HepG2 (cell line): Measurements from ENCODE around the gene PWWP2A. TPM values are rescaled to one million over a fixed set of nuclear protein-coding genes. Genes with fewer than 3 reads are reported as not detected.

Experiments
- JDP2 ChIP-seq: sonication (generic); formaldehyde crosslinking; IDR thresholded peaks from 2 replicates; pipeline ENCODE4 v1.8.1; 2022; ENCODE audit warnings: missing genetic modification reagents, borderline replicate concordance
- MED8 ChIP-seq: sonication (generic); formaldehyde crosslinking; IDR thresholded peaks from 2 replicates; pipeline ENCODE4 v1.8.1; 2023; ENCODE audit warnings: mild to moderate bottlenecking, missing genetic modification reagents; ENCODE audit not compliant: insufficient replicate concordance
- MEIS2 ChIP-seq: sonication (generic); formaldehyde crosslinking; IDR thresholded peaks from 2 replicates; pipeline ENCODE4 v1.9.0; 2021; ENCODE audit warnings: mild to moderate bottlenecking, missing genetic modification reagents
- MIER3 ChIP-seq: IDR thresholded peaks from 2 replicates; pipeline ENCODE4 v1.6.1; 2016; ENCODE audit warnings: missing compliant biosample characterization, borderline replicate concordance
- MYNN ChIP-seq: sonication (generic); formaldehyde crosslinking; IDR thresholded peaks from 2 replicates; pipeline ENCODE4 v1.4.0; 2020; ENCODE audit warnings: mild to moderate bottlenecking, low read depth, missing genetic modification reagents
- RARG ChIP-seq: sonication (generic); formaldehyde crosslinking; IDR thresholded peaks from 2 replicates; pipeline ENCODE4 v1.4.0; 2020; ENCODE audit warnings: low read depth, mild to moderate bottlenecking, missing genetic modification reagents
- SMAD9 ChIP-seq: sonication (generic); formaldehyde crosslinking; IDR thresholded peaks from 2 replicates; pipeline ENCODE4 v1.5.1; 2020; ENCODE audit warnings: mild to moderate bottlenecking, missing genetic modification reagents
- SNAPC2 ChIP-seq: sonication (generic); formaldehyde crosslinking; IDR thresholded peaks from 2 replicates; pipeline ENCODE4 v1.8.1; 2022; ENCODE audit warnings: mild to moderate bottlenecking, missing genetic modification reagents
- SRSF9 ChIP-seq: fragments of 200-400 bp; formaldehyde crosslinking; IDR thresholded peaks from 2 replicates; pipeline ENCODE4 v1.6.1; 2018; ENCODE audit warnings: borderline replicate concordance, mild to moderate bottlenecking, low read depth, low read length; ENCODE audit not compliant: insufficient read depth, poor library complexity, severe bottlenecking
- TRIM22 ChIP-seq: fragments of 450-650 bp; IDR thresholded peaks from 2 replicates; pipeline ENCODE4 v1.6.1; 2017
- ZNF3 ChIP-seq: IDR thresholded peaks from 2 replicates; pipeline ENCODE4 v1.7.0; 2017; ENCODE audit warnings: inconsistent platforms
- ZNF451 ChIP-seq: sonication (generic); formaldehyde crosslinking; IDR thresholded peaks from 2 replicates; pipeline ENCODE4 v1.5.0; 2020; ENCODE audit warnings: mild to moderate bottlenecking, missing genetic modification reagents
- ZNF547 ChIP-seq: sonication (generic); formaldehyde crosslinking; IDR thresholded peaks from 2 replicates; pipeline ENCODE4 v1.5.1; 2020; ENCODE audit warnings: mild to moderate bottlenecking, missing genetic modification reagents
- ZNF605 ChIP-seq: sonication (generic); formaldehyde crosslinking; IDR thresholded peaks from 2 replicates; pipeline ENCODE4 v1.8.0; 2022; ENCODE audit warnings: mild to moderate bottlenecking, missing genetic modification reagents
- polyA plus RNA-seq, 8 experiments: library from polyadenylated mRNA; depleted of rRNA in 3 of 8; stranded (reverse) in 7 of 8; unstranded in 1 of 8; fragments of >200 nt; fragmentation: Illumina TruSeq in 4 of 8; extraction: Trizol in 4 of 8; gene quantifications; 2 replicates each; pipeline versions ENCODE4 v1.2.1 to v1.2.3, GENCODE V29; 2011 to 2016; ENCODE audit warnings: low read depth in 4 of 8, missing spikeins in 1 of 8, mixed read lengths in 1 of 8; ENCODE audit not compliant: insufficient read depth in 1 of 8
- total RNA-seq, 5 experiments: library from RNA; depleted of rRNA; stranded (reverse); fragments of >200 nt; fragmentation: Illumina TruSeq; extraction: Trizol; gene quantifications; 2 replicates each; pipeline ENCODE4 v1.2.3, GENCODE V29; 2016; ENCODE audit warnings: low read depth in 1 of 5
- TF ChIP-seq, protein P1 (sequence below): sonication (generic); formaldehyde crosslinking; IDR thresholded peaks from 2 replicates; pipeline ENCODE4 v1.4.0; 2020; ENCODE audit warnings: mild to moderate bottlenecking, missing genetic modification reagents
- TF ChIP-seq, protein P2 (sequence below): sonication (generic); formaldehyde crosslinking; IDR thresholded peaks from 2 replicates; pipeline ENCODE4 v1.4.0; 2020; ENCODE audit warnings: missing genetic modification reagents, borderline replicate concordance
- TF ChIP-seq, protein P3 (sequence below): sonication (generic); formaldehyde crosslinking; IDR thresholded peaks from 2 replicates; pipeline ENCODE4 v1.8.1; 2023; ENCODE audit warnings: mild to moderate bottlenecking, missing genetic modification reagents

Gene PWWP2A
- total and polyA plus RNA-seq, 2 of the 13 experiments (the other 11 are each of a cell fraction or from before 2014, with no cell fraction given): 7.3 to 16.9 TPM

DNA sequence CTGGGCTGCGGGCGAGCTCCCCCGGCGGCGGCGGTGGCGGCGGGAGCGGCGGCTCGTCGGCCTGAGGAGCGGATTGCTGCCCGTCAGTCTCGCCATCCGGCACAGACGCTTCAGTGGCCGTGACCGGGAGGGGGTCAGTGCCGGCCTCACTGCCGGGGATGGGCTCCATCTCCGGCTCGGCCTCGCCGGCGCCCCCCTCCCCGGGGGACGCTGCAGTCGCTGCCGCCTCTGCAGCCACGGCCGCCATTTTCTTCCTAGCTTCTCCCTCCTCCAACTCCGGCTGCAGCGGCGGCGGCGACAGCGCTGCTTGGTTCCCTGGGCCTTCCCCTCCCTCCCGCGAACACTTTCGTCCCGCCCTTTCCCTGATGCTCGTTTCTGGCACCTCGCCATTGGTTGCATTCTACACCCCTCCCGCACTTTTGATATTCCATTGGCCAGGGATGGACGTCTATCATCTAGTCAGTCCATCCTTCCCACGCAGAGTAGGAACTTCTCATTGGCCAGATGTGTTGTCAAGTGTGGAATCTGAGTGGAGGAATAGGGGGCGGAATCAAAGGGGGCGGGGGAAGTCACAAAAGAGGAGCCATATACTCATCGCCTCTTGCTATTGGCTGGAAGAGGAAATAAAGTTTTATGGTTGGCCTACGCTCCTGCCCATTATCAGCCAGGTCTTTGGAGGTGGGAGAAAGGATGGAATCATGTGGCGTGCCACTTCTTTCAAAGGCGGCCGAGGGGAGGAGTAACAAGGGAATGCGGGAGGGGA is at the start of gene PWWP2A (continued):
- TF ChIP-seq, protein P1, sequence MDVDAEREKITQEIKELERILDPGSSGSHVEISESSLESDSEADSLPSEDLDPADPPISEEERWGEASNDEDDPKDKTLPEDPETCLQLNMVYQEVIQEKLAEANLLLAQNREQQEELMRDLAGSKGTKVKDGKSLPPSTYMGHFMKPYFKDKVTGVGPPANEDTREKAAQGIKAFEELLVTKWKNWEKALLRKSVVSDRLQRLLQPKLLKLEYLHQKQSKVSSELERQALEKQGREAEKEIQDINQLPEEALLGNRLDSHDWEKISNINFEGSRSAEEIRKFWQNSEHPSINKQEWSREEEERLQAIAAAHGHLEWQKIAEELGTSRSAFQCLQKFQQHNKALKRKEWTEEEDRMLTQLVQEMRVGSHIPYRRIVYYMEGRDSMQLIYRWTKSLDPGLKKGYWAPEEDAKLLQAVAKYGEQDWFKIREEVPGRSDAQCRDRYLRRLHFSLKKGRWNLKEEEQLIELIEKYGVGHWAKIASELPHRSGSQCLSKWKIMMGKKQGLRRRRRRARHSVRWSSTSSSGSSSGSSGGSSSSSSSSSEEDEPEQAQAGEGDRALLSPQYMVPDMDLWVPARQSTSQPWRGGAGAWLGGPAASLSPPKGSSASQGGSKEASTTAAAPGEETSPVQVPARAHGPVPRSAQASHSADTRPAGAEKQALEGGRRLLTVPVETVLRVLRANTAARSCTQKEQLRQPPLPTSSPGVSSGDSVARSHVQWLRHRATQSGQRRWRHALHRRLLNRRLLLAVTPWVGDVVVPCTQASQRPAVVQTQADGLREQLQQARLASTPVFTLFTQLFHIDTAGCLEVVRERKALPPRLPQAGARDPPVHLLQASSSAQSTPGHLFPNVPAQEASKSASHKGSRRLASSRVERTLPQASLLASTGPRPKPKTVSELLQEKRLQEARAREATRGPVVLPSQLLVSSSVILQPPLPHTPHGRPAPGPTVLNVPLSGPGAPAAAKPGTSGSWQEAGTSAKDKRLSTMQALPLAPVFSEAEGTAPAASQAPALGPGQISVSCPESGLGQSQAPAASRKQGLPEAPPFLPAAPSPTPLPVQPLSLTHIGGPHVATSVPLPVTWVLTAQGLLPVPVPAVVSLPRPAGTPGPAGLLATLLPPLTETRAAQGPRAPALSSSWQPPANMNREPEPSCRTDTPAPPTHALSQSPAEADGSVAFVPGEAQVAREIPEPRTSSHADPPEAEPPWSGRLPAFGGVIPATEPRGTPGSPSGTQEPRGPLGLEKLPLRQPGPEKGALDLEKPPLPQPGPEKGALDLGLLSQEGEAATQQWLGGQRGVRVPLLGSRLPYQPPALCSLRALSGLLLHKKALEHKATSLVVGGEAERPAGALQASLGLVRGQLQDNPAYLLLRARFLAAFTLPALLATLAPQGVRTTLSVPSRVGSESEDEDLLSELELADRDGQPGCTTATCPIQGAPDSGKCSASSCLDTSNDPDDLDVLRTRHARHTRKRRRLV (CRISPR knock-in tag): no peak
- TF ChIP-seq MYNN (CRISPR knock-in tag) (no peak), ZNF547 (CRISPR knock-in tag) (no peak), MIER3 (CRISPR knock-in tag) (no peak), ZNF451 (CRISPR knock-in tag) (no peak), MEIS2 (peak; percentile 47; the same call in 1 of the 2 replicates), ZNF3 (CRISPR knock-in tag) (no peak), JDP2 (CRISPR knock-in tag) (no peak), RARG (CRISPR knock-in tag) (no peak; the same call in 1 of the 2 replicates), SMAD9 (CRISPR knock-in tag) (no peak), ZNF605 (CRISPR knock-in tag) (peak; percentile 49), MED8 (CRISPR knock-in tag) (no peak), SNAPC2 (CRISPR knock-in tag) (no peak), SRSF9 (no peak), TRIM22 (no peak)
- TF ChIP-seq, protein P2, sequence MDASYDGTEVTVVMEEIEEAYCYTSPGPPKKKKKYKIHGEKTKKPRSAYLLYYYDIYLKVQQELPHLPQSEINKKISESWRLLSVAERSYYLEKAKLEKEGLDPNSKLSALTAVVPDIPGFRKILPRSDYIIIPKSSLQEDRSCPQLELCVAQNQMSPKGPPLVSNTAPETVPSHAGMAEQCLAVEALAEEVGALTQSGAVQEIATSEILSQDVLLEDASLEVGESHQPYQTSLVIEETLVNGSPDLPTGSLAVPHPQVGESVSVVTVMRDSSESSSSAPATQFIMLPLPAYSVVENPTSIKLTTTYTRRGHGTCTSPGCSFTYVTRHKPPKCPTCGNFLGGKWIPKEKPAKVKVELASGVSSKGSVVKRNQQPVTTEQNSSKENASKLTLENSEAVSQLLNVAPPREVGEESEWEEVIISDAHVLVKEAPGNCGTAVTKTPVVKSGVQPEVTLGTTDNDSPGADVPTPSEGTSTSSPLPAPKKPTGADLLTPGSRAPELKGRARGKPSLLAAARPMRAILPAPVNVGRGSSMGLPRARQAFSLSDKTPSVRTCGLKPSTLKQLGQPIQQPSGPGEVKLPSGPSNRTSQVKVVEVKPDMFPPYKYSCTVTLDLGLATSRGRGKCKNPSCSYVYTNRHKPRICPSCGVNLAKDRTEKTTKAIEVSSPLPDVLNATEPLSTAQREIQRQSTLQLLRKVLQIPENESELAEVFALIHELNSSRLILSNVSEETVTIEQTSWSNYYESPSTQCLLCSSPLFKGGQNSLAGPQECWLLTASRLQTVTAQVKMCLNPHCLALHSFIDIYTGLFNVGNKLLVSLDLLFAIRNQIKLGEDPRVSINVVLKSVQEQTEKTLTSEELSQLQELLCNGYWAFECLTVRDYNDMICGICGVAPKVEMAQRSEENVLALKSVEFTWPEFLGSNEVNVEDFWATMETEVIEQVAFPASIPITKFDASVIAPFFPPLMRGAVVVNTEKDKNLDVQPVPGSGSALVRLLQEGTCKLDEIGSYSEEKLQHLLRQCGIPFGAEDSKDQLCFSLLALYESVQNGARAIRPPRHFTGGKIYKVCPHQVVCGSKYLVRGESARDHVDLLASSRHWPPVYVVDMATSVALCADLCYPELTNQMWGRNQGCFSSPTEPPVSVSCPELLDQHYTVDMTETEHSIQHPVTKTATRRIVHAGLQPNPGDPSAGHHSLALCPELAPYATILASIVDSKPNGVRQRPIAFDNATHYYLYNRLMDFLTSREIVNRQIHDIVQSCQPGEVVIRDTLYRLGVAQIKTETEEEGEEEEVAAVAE (CRISPR knock-in tag): peak; percentile 90
- TF ChIP-seq, protein P3, sequence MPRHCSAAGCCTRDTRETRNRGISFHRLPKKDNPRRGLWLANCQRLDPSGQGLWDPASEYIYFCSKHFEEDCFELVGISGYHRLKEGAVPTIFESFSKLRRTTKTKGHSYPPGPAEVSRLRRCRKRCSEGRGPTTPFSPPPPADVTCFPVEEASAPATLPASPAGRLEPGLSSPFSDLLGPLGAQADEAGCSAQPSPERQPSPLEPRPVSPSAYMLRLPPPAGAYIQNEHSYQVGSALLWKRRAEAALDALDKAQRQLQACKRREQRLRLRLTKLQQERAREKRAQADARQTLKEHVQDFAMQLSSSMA (CRISPR knock-in tag): peak; percentile 75; the same call in 1 of the 2 replicates
